ENCODE measurements around the gene NUP93. TPM values are rescaled to one million over a fixed set of nuclear protein-coding genes. Genes with fewer than 3 reads are reported as not detected.
A peak's percentile ranks its signal among the peaks of the same experiment; 100 is the strongest.

NUP93 gene
- total and polyA plus RNA-seq, 2 experiments from 2014 or later, result 139 to 187 TPM

- Histone ChIP-seq H3K27ac (ENCODE audit: low read depth) (no peak overlapping the region), H3K36me3 (ENCODE audit: insufficient read depth) (no peaks in the 10 kb centered on the region), H2AFZ (no peak overlapping the region), H4K20me1 (replicated peaks; ENCODE audit: insufficient read depth) (0 out of 2 replicates have a peak, but pooled peaks cover 6% of the 10 kb centered on the region), H3K4me3 (no peak overlapping the region), H3K9me2 (ENCODE audit: insufficient read depth) (no peaks in the 10 kb centered on the region), H3K4me1 (ENCODE audit: insufficient read depth) (peaks cover 56% of the 10 kb centered on the region), H3K27me3 (ENCODE audit: insufficient read depth) (no peaks in the 10 kb centered on the region), H3K4me2 (0 out of 2 replicates have a peak overlapping the region, but pooled peaks have one; percentile 58), H3K79me2 (replicated peaks; ENCODE audit: insufficient read depth) (peaks cover 82% of the 10 kb centered on the region), H3F3A (replicated peaks; ENCODE audit: low read depth) (no peaks in the 10 kb centered on the region)
- H3K9me3 Mint-ChIP-seq, result no peaks in the 10 kb centered on the region
- H3K27ac Mint-ChIP-seq, result no peak overlapping the region
- peaks cover 3% of the 10 kb centered on the region for H3K27me3 Mint-ChIP-seq (ENCODE audit: insufficient read depth, low read depth, poor library complexity)
- H3K4me3 Mint-ChIP-seq, result no peak overlapping the region
- no peak for TF ChIP-seq ETS1 (IDR thresholded peaks at IDR 0.05)
- TF ChIP-seq CREB1 (CRISPR knock-in tag; IDR thresholded peaks at IDR 0.05; ENCODE audit: low read depth), result no peak
- TF ChIP-seq REST (IDR thresholded peaks at IDR 0.05; ENCODE audit: unreplicated experiment), result no peak
- no peak for TF ChIP-seq ZNF462 (CRISPR knock-in tag; IDR thresholded peaks at IDR 0.05)
- no peak for TF ChIP-seq ZNF331 (CRISPR knock-in tag; IDR thresholded peaks at IDR 0.05; ENCODE audit: low read depth)
- TF ChIP-seq JUNB (IDR thresholded peaks at IDR 0.05; ENCODE audit: unreplicated experiment), result no peak
- no peak for TF ChIP-seq NANOG (IDR thresholded peaks at IDR 0.05; ENCODE audit: borderline replicate concordance)
- no peak for TF ChIP-seq POLR2AphosphoS5 (IDR thresholded peaks at IDR 0.05; ENCODE audit: low read depth)
- no peak for TF ChIP-seq ZNF114 (CRISPR knock-in tag; IDR thresholded peaks at IDR 0.05)
- TF ChIP-seq EZH2 (IDR thresholded peaks at IDR 0.05; ENCODE audit: low read depth, unreplicated experiment), result no peak
- no peak for TF ChIP-seq STAT1 (IDR thresholded peaks at IDR 0.05; ENCODE audit: unreplicated experiment)
- TF ChIP-seq EZH2phosphoT487 (IDR thresholded peaks at IDR 0.05; ENCODE audit: unreplicated experiment), result no peak
- TF ChIP-seq CTCF (conservative IDR thresholded peaks at IDR 0.05; ENCODE audit: low read depth in 2 of 2), result no peak
- DNase-seq (ENCODE audit: low spot score) (no peak), ATAC-seq (no peak)
- H3K36me3 Mint-ChIP-seq (ENCODE audit: low read depth), result no peaks in the 10 kb centered on the region
- H3K4me1 Mint-ChIP-seq, result peaks cover 75% of the 10 kb centered on the region
Measured at GRCh38 chr16:56780646-56781045, 50.7 kb downstream of the NUP93 start.

All from GM23338 (cell line).